GM23338 (cell line): ENCODE measurements around the gene KCND2. TPM values are rescaled to one million over a fixed set of nuclear protein-coding genes. Genes with fewer than 3 reads are reported as not detected.

Experiments
- ATAC-seq: fragments of 200-7000 bp; cut with Tn5 transposase; 3 replicates; pipeline ENCODE4 v1.9.1; 2020
- DNase-seq: peaks from one replicate; pipeline ENCODE4 v3.0.0-alpha.2; 2015; ENCODE audit warnings: low spot score
- H2AFZ ChIP-seq: fragments of 200-600 bp; sonication (generic); 2 replicates; pipeline ENCODE4 v1.8.0; 2016; ENCODE audit warnings: antibody characterized with exemption, mild to moderate bottlenecking, moderate library complexity
- H3F3A ChIP-seq: fragments of 200-600 bp; sonication (generic); replicated peaks from 2 replicates; pipeline ENCODE4 v1.8.0; 2017; ENCODE audit warnings: antibody characterized with exemption, mixed run types, low read depth
- H3K27ac ChIP-seq: fragments of 200-600 bp; sonication (generic); 2 replicates; pipeline ENCODE4 v1.6.1; 2016; ENCODE audit warnings: low read depth
- H3K27me3 ChIP-seq: fragments of 200-600 bp; sonication (generic); 2 replicates; pipeline ENCODE4 v1.8.0; 2016; ENCODE audit warnings: mild to moderate bottlenecking, mixed run types, moderate library complexity; ENCODE audit not compliant: insufficient read depth
- H3K36me3 ChIP-seq: fragments of 200-600 bp; sonication (generic); 2 replicates; pipeline ENCODE4 v1.8.0; 2016; ENCODE audit warnings: mild to moderate bottlenecking; ENCODE audit not compliant: insufficient read depth
- H3K4me1 ChIP-seq: fragments of 200-600 bp; sonication (generic); 2 replicates; pipeline ENCODE4 v1.8.0; 2016; ENCODE audit warnings: mild to moderate bottlenecking, moderate library complexity; ENCODE audit not compliant: insufficient read depth
- H3K4me2 ChIP-seq: fragments of 200-600 bp; sonication (generic); 2 replicates; pipeline ENCODE4 v1.7.1; 2017; ENCODE audit warnings: mixed run types
- H3K4me3 ChIP-seq: fragments of 200-600 bp; sonication (generic); 2 replicates; pipeline ENCODE4 v1.6.1; 2016; ENCODE audit warnings: mixed run types
- H3K79me2 ChIP-seq: fragments of 200-600 bp; sonication (generic); replicated peaks from 2 replicates; pipeline ENCODE4 v1.8.0; 2017; ENCODE audit warnings: mild to moderate bottlenecking; ENCODE audit not compliant: insufficient read depth
- H3K9me2 ChIP-seq: fragments of 200-600 bp; sonication (generic); 2 replicates; pipeline ENCODE4 v1.8.0; 2017; ENCODE audit not compliant: insufficient read depth
- H4K20me1 ChIP-seq: fragments of 200-600 bp; sonication (generic); replicated peaks from 2 replicates; pipeline ENCODE4 v1.8.0; 2017; ENCODE audit warnings: mild to moderate bottlenecking; ENCODE audit not compliant: insufficient read depth
- H3K27ac Mint-ChIP-seq: 2 replicates; pipeline ENCODE4 v1.8.0; 2020; ENCODE audit warnings: inconsistent platforms, mild to moderate bottlenecking, moderate library complexity, mixed read lengths
- H3K27me3 Mint-ChIP-seq: 3 replicates; pipeline ENCODE4 v1.8.0; 2022; ENCODE audit warnings: low read depth, mild to moderate bottlenecking, moderate library complexity, mixed read lengths, inconsistent platforms; ENCODE audit not compliant: insufficient read depth, poor library complexity
- H3K36me3 Mint-ChIP-seq: 3 replicates; pipeline ENCODE4 v1.8.0; 2021; ENCODE audit warnings: low read depth, mild to moderate bottlenecking, inconsistent platforms, moderate library complexity, mixed read lengths
- H3K4me1 Mint-ChIP-seq: 3 replicates; pipeline ENCODE4 v1.8.0; 2020; ENCODE audit warnings: mild to moderate bottlenecking, inconsistent platforms, mixed read lengths
- H3K4me3 Mint-ChIP-seq: 3 replicates; pipeline ENCODE4 v1.8.0; 2021; ENCODE audit warnings: moderate library complexity, mild to moderate bottlenecking, inconsistent platforms, mixed read lengths
- H3K9me3 Mint-ChIP-seq: 3 replicates; pipeline ENCODE4 v1.8.0; 2020; ENCODE audit warnings: moderate library complexity, mild to moderate bottlenecking, inconsistent platforms, mixed read lengths
- CREB1 ChIP-seq: fragments of 250-450 bp; sonication (Bioruptor Pico); IDR thresholded peaks from 2 replicates; pipeline ENCODE4 v1.5.0; 2020; ENCODE audit warnings: low read depth, mild to moderate bottlenecking, moderate library complexity
- ETS1 ChIP-seq: IDR thresholded peaks from 2 replicates; pipeline ENCODE4 v1.6.1; 2016; ENCODE audit warnings: antibody characterized with exemption
- EZH2 ChIP-seq: fragments of 200-600 bp; sonication (generic); IDR thresholded peaks from one replicate; pipeline ENCODE4 v1.8.0; 2017; ENCODE audit warnings: antibody characterized with exemption, mild to moderate bottlenecking, low read depth; ENCODE audit not compliant: unreplicated experiment
- EZH2phosphoT487 ChIP-seq: fragments of 200-600 bp; sonication (generic); IDR thresholded peaks from one replicate; pipeline ENCODE4 v1.8.1; 2018; ENCODE audit warnings: antibody characterized with exemption; ENCODE audit not compliant: unreplicated experiment
- JUNB ChIP-seq: IDR thresholded peaks from one replicate; pipeline ENCODE4 v1.6.1; 2016; ENCODE audit warnings: antibody characterized with exemption; ENCODE audit not compliant: unreplicated experiment
- NANOG ChIP-seq: IDR thresholded peaks from 2 replicates; pipeline ENCODE4 v1.6.1; 2016; ENCODE audit warnings: antibody characterized with exemption, borderline replicate concordance
- POLR2AphosphoS5 ChIP-seq: IDR thresholded peaks from 2 replicates; pipeline ENCODE4 v1.6.1; 2016; ENCODE audit warnings: antibody characterized with exemption, low read depth
- STAT1 ChIP-seq: IDR thresholded peaks from one replicate; pipeline ENCODE4 v1.6.1; 2016; ENCODE audit warnings: antibody characterized with exemption; ENCODE audit not compliant: unreplicated experiment
- ZNF114 ChIP-seq: fragments of 250-450 bp; sonication (Bioruptor Pico); IDR thresholded peaks from 2 replicates; pipeline ENCODE4 v1.5.0; 2020; ENCODE audit warnings: mild to moderate bottlenecking, moderate library complexity
- ZNF331 ChIP-seq: fragments of 250-450 bp; sonication (Bioruptor Pico); IDR thresholded peaks from 2 replicates; pipeline ENCODE4 v1.5.0; 2020; ENCODE audit warnings: low read depth, mild to moderate bottlenecking, moderate library complexity
- polyA plus RNA-seq: library from polyadenylated mRNA; unstranded; fragments of >200 nt; fragmentation: Nextera tagmentation; extraction: Ambion mirVana; gene quantifications from 2 replicates; pipeline ENCODE4 v1.2.1, GENCODE V29; 2016
- total RNA-seq: library from RNA; depleted of rRNA; stranded (reverse); fragments of >200 nt; shearing (Covaris generic); gene quantifications from 2 replicates; pipeline ENCODE4 v1.2.3, GENCODE V29; 2014
- TF ChIP-seq, protein P1 (sequence below), 2 experiments: fragments of 200-600 bp in 1 of 2; sonication (generic) in 1 of 2; conservative IDR thresholded peaks; 2 replicates each; pipeline versions ENCODE4 v1.5.1 to v1.6.1; 2016 to 2017; ENCODE audit warnings: antibody characterized with exemption in 2 of 2, low read depth in 2 of 2, mild to moderate bottlenecking in 2 of 2, moderate library complexity in 1 of 2
- TF ChIP-seq, protein P2 (sequence below): fragments of 250-450 bp; sonication (Bioruptor Pico); IDR thresholded peaks from 2 replicates; pipeline ENCODE4 v1.5.0; 2020; ENCODE audit warnings: mild to moderate bottlenecking, moderate library complexity
- TF ChIP-seq, protein P3 (sequence below): IDR thresholded peaks from one replicate; pipeline ENCODE4 v1.6.1; 2018; ENCODE audit warnings: antibody characterized with exemption; ENCODE audit not compliant: unreplicated experiment

The KCND2 gene
- total and polyA plus RNA-seq, 2 experiments from 2014 or later, result 7.1 to 15.6 TPM

- peaks cover 7% of the 10 kb centered on the region; the same call in 1 of the 2 replicates for H3K27me3 ChIP-seq
Observed at GRCh38 chr7:120274482-120274881, 1.5 kb downstream of the KCND2 start.

More at GRCh38 chr7:120274482-120274881, 1.5 kb downstream of the KCND2 start:
- Histone ChIP-seq H3K36me3 (no peaks in the 10 kb centered on the region), H3K4me1 (peaks cover 38% of the 10 kb centered on the region), H3F3A (no peaks in the 10 kb centered on the region; the same call in 1 of the 2 replicates), H4K20me1 (no peaks in the 10 kb centered on the region), H3K9me2 (no peaks in the 10 kb centered on the region), H3K79me2 (peaks cover 40% of the 10 kb centered on the region), H3K4me3 (peak overlapping the region; percentile 87), H2AFZ (no peak overlapping the region), H3K4me2 (peak overlapping the region; percentile 88), H3K27ac (no peak overlapping the region)
- Mint-ChIP-seq H3K27me3 (peaks cover 22% of the 10 kb centered on the region), H3K36me3 (peaks cover 21% of the 10 kb centered on the region), H3K9me3 (no peaks in the 10 kb centered on the region; the same call in 2 of the 3 replicates), H3K4me1 (peaks cover 48% of the 10 kb centered on the region), H3K27ac (no peak overlapping the region), H3K4me3 (peak overlapping the region; percentile 99)
- no peak for DNase-seq
- ATAC-seq, result no peak
- no peak for TF ChIP-seq EZH2phosphoT487
- TF ChIP-seq ZNF114 (CRISPR knock-in tag), result no peak
- no peak for TF ChIP-seq JUNB
- TF ChIP-seq, protein P1, sequence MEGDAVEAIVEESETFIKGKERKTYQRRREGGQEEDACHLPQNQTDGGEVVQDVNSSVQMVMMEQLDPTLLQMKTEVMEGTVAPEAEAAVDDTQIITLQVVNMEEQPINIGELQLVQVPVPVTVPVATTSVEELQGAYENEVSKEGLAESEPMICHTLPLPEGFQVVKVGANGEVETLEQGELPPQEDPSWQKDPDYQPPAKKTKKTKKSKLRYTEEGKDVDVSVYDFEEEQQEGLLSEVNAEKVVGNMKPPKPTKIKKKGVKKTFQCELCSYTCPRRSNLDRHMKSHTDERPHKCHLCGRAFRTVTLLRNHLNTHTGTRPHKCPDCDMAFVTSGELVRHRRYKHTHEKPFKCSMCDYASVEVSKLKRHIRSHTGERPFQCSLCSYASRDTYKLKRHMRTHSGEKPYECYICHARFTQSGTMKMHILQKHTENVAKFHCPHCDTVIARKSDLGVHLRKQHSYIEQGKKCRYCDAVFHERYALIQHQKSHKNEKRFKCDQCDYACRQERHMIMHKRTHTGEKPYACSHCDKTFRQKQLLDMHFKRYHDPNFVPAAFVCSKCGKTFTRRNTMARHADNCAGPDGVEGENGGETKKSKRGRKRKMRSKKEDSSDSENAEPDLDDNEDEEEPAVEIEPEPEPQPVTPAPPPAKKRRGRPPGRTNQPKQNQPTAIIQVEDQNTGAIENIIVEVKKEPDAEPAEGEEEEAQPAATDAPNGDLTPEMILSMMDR (conservative IDR thresholded peaks at IDR 0.05; ENCODE audit: low read depth in 2 of 2), result no peak
- no peak for TF ChIP-seq ETS1
- TF ChIP-seq, protein P2, sequence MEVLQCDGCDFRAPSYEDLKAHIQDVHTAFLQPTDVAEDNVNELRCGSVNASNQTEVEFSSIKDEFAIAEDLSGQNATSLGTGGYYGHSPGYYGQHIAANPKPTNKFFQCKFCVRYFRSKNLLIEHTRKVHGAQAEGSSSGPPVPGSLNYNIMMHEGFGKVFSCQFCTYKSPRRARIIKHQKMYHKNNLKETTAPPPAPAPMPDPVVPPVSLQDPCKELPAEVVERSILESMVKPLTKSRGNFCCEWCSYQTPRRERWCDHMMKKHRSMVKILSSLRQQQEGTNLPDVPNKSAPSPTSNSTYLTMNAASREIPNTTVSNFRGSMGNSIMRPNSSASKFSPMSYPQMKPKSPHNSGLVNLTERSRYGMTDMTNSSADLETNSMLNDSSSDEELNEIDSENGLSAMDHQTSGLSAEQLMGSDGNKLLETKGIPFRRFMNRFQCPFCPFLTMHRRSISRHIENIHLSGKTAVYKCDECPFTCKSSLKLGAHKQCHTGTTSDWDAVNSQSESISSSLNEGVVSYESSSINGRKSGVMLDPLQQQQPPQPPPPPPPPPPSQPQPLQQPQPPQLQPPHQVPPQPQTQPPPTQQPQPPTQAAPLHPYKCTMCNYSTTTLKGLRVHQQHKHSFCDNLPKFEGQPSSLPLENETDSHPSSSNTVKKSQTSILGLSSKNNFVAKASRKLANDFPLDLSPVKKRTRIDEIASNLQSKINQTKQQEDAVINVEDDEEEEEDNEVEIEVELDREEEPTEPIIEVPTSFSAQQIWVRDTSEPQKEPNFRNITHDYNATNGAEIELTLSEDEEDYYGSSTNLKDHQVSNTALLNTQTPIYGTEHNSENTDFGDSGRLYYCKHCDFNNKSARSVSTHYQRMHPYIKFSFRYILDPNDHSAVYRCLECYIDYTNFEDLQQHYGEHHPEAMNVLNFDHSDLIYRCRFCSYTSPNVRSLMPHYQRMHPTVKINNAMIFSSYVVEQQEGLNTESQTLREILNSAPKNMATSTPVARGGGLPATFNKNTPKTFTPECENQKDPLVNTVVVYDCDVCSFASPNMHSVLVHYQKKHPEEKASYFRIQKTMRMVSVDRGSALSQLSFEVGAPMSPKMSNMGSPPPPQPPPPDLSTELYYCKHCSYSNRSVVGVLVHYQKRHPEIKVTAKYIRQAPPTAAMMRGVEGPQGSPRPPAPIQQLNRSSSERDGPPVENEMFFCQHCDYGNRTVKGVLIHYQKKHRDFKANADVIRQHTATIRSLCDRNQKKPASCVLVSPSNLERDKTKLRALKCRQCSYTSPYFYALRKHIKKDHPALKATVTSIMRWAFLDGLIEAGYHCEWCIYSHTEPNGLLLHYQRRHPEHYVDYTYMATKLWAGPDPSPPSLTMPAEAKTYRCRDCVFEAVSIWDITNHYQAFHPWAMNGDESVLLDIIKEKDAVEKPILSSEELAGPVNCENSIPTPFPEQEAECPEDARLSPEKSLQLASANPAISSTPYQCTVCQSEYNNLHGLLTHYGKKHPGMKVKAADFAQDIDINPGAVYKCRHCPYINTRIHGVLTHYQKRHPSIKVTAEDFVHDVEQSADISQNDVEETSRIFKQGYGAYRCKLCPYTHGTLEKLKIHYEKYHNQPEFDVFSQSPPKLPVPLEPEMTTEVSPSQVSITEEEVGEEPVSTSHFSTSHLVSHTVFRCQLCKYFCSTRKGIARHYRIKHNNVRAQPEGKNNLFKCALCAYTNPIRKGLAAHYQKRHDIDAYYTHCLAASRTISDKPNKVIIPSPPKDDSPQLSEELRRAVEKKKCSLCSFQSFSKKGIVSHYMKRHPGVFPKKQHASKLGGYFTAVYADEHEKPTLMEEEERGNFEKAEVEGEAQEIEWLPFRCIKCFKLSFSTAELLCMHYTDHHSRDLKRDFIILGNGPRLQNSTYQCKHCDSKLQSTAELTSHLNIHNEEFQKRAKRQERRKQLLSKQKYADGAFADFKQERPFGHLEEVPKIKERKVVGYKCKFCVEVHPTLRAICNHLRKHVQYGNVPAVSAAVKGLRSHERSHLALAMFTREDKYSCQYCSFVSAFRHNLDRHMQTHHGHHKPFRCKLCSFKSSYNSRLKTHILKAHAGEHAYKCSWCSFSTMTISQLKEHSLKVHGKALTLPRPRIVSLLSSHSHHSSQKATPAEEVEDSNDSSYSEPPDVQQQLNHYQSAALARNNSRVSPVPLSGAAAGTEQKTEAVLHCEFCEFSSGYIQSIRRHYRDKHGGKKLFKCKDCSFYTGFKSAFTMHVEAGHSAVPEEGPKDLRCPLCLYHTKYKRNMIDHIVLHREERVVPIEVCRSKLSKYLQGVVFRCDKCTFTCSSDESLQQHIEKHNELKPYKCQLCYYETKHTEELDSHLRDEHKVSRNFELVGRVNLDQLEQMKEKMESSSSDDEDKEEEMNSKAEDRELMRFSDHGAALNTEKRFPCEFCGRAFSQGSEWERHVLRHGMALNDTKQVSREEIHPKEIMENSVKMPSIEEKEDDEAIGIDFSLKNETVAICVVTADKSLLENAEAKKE (CRISPR knock-in tag), result no peak
- TF ChIP-seq EZH2, result no peak
- TF ChIP-seq STAT1, result no peak
- no peak for TF ChIP-seq ZNF331 (CRISPR knock-in tag)
- no peak for TF ChIP-seq POLR2AphosphoS5
- TF ChIP-seq NANOG, result no peak
- TF ChIP-seq CREB1 (CRISPR knock-in tag), result no peak
- TF ChIP-seq, protein P3, sequence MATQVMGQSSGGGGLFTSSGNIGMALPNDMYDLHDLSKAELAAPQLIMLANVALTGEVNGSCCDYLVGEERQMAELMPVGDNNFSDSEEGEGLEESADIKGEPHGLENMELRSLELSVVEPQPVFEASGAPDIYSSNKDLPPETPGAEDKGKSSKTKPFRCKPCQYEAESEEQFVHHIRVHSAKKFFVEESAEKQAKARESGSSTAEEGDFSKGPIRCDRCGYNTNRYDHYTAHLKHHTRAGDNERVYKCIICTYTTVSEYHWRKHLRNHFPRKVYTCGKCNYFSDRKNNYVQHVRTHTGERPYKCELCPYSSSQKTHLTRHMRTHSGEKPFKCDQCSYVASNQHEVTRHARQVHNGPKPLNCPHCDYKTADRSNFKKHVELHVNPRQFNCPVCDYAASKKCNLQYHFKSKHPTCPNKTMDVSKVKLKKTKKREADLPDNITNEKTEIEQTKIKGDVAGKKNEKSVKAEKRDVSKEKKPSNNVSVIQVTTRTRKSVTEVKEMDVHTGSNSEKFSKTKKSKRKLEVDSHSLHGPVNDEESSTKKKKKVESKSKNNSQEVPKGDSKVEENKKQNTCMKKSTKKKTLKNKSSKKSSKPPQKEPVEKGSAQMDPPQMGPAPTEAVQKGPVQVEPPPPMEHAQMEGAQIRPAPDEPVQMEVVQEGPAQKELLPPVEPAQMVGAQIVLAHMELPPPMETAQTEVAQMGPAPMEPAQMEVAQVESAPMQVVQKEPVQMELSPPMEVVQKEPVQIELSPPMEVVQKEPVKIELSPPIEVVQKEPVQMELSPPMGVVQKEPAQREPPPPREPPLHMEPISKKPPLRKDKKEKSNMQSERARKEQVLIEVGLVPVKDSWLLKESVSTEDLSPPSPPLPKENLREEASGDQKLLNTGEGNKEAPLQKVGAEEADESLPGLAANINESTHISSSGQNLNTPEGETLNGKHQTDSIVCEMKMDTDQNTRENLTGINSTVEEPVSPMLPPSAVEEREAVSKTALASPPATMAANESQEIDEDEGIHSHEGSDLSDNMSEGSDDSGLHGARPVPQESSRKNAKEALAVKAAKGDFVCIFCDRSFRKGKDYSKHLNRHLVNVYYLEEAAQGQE, result no peak
